GM18502 (cell line): ENCODE measurements around the gene ZP2.
A peak's percentile ranks its signal among the peaks of the same experiment; 100 is the strongest.
"Not testable (repeated sequence)": the region's sequence is repeated elsewhere in the genome, so short reads cannot be mapped to it uniquely, and the experiment has no call there.

Experiments
- ATAC-seq: cut with Tn5 transposase; IDR thresholded peaks from one replicate; pipeline ENCODE4 v1.9.1; 2021; ENCODE audit warnings: mild to moderate bottlenecking; ENCODE audit not compliant: unreplicated experiment, poor library complexity

The ZP2 gene

GRCh38 chr16:21179126-21179982 lies 32.0 kb downstream of the ZP2 start:
- ATAC-seq, result no peak

- ATAC-seq, result no peak
These were observed 36.0 kb downstream of the ZP2 start for GRCh38 chr16:21175397-21175796.

DNA sequence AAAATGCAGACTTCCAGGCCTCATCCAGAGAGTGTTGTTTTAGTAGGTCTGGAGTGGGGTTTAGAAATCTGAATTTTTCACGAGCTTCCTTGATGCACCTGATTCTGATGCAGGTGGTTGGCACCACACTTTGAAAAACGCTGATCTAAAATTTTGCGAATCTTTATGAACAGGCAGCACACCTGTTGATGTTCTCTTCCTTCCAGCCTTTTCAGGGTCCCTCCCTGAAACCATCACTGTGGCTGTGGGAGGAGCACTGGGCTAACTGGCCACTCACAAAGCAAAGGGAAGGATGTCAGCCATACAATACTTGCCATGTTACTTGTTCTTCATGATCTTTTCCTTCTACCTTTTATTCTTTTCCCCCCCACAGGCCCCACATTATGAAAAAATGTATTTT lies 38.7 kb downstream of the ZP2 start:
- no peak for ATAC-seq

- not testable (repeated sequence) for ATAC-seq
These were observed 41.3 kb downstream of the ZP2 start for GRCh38 chr16:21170116-21170515.

GRCh38 chr16:21169249-21169981 lies 42.0 kb downstream of the ZP2 start:
- no peak for ATAC-seq

DNA sequence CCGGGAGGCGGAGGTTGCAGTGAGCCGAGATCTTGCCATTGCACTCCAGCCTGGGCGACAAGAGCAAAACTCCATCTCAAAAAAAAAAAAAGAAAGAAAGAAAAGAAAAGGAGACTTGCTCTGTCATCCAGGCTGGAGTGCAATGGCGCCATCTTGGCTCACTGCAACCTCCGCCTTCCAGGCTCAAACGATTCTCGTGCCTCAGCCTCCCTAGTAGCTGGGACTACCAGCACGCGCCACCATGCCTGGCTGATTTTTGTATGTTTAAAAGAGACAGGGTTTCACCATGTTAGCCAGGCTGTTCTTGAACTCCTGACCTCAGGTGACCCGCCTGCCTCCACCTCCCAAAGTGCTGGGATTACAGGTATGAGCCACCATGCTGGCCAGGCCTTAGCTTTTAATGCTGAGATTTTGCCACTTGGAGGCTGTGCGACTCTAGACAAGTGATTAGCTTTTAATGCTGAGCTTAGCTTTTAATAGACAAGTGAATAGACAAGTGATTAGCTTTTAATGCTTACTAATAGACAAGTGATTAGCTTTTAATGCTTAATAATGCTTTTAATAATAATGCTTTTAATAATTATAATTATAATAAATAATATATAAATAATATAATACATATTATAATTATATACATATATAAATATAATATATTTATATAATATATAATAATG lies 43.3 kb downstream of the ZP2 start:
- no peak for ATAC-seq

DNA sequence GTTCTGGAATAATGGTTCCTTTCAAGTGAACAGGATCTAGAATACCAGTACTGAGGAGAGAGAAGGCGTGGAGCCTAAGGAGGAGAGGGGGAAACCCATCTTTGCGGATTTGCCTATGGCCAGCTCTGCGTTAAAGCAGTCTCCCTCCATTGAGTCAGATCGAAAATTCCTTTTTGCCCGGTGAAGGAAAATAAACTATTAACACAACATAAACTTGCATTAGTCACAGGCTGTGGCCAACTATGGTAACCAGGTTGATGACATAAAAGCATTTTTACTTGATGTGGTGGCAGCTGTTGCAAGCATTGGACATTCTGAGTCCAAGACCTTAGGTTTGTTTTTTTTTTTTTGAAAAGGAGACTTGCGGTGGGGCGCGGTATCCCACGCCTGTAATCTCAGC lies 44.0 kb downstream of the ZP2 start:
- no peak for ATAC-seq

DNA sequence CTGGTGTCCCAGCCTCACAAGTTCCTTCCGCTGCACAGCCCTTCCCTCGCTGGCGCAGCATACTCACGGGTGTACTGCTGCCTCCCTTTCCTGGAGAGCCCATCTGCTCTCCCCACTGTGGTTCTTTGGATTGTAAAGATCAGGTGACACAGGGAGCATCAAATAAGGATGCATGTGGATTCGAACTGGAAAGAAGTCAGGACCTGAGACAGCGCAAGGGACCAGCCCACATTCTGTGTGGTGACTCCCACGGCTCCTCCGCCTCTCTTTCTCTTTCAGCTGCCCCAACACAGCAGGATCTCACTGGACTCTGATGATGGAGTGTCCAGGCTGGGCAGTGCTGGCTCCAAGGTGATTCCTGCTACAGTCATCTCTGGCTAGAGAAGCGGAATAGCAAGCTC lies 44.8 kb downstream of the ZP2 start:
- ATAC-seq, result no peak

GRCh38 chr16:21164521-21165168 lies 46.7 kb downstream of the ZP2 start:
- ATAC-seq, result no peak

DNA sequence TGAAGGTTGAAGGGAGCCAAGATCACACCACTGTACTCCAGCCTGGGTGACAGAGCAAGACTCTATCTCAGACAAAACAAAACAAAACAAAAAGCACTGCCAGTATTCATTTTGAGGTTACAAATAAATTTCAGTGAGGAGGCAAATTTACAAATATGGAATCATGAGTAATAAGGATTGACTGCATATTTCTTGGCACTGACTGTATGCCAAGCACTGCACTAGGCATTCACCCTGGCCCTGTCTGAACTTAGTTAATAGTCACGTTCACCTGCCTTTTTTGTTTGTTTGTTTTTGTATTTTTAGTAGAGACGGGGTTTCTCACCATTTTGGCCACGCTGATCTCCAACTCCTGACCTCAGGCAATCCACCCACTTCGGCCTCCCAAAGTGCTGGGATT lies 47.8 kb downstream of the ZP2 start:
- ATAC-seq, result no peak

DNA sequence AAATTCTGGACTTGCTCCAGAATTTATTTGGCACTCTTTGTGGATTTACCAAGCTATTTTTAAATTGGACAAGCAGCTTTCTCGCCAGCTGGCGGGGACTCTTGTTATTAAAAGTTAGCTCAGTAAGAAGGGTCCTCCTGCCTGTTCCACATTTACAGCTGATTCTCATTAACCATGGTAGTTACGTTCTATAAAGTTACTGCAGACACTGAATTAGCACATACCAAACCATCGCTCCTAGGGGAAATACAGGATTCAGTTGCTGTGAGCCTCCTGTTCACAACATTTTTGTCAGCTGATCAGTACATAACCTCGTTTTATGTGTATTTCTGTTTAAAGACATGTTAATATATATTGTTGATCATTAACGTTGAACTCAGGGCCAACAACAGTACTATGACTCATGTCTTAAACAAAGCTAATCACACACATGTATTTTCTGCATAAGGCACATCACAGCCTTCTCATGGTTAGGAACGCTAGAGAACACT lies 48.7 kb downstream of the ZP2 start:
- ATAC-seq, result no peak

DNA sequence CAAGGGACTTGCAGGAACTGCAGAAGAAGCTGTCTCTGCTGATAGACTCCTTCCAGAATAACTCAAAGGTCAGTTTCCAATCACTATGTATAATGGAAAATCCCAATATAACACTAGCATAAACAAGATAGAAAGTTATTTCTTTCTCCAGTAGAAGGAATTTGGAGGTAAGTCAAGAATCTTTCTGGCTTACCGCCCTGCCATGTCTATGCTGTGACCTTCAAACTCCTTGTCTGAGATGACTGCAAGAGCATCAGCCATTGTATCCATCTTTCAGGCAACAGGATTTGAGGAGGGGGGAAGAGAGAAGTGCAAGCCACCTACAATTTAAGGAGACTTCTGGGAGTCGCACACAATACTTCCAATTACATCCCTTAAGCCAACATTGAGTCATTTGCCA lies 50.2 kb downstream of the ZP2 start:
- no peak for ATAC-seq

- no peak for ATAC-seq
These were observed 51.1 kb downstream of the ZP2 start for GRCh38 chr16:21160276-21160675.

DNA sequence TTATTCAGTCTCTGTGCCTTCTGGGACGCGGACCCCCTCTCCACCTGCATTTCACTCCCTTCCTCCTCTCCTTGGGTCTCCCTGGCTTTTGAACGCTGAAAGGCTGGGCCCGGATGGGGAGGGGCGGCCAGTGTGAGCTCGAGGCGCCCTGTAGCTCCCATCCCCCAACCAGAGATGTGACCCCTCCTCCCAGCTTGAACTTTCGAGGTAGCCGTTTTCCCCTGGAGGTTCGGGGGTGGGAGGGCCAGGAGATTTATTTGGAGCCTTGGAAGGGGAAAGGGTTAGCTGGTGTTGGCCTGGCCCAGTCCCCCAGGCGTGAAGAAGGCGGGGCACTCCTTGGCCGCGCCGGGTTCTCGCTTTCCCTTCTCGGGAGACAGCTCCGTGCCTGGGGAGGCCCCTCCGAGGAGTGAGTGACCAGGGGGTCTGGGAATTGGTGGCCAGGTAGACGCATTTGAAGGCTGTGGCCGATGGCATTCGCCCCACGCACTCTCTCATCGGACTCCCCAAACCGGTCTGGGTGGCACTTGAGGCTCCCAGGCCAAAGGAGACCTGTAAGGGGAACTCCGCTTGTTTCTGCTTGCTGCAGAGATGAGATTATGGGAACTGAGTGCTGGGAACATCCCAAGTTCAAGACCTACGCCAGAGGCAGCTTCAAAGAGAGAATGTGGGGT lies 52.0 kb downstream of the ZP2 start:
- ATAC-seq, result no peak

GRCh38 chr16:21158208-21159110 lies 52.9 kb downstream of the ZP2 start, which contains the start of gene LDAF1:
Gene LDAF1 (plus strand): TSS chr16:21158674. CDS start chr16:21161183, 2,509 bp downstream.
- ATAC-seq, result peak; percentile 87

DNA sequence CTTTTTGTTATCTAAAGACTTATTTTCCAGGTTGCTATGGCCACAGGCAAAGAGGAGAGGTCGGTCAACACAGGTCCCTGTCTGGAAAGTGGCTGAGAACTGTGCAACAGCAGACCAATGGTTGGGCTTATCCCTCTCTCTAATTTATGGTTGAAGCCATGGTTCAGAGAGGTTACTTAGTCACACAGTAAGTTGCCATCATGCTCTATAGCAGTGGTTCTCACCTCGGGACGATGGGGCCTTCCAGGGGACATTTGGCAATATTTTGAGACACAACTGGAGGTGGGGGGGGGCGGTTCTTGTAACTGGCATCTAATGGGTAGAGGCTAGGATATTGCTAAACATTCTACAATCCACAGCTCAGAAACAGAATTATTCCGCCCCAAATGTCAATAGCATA lies 53.7 kb downstream of the ZP2 start:
- no peak for ATAC-seq

DNA sequence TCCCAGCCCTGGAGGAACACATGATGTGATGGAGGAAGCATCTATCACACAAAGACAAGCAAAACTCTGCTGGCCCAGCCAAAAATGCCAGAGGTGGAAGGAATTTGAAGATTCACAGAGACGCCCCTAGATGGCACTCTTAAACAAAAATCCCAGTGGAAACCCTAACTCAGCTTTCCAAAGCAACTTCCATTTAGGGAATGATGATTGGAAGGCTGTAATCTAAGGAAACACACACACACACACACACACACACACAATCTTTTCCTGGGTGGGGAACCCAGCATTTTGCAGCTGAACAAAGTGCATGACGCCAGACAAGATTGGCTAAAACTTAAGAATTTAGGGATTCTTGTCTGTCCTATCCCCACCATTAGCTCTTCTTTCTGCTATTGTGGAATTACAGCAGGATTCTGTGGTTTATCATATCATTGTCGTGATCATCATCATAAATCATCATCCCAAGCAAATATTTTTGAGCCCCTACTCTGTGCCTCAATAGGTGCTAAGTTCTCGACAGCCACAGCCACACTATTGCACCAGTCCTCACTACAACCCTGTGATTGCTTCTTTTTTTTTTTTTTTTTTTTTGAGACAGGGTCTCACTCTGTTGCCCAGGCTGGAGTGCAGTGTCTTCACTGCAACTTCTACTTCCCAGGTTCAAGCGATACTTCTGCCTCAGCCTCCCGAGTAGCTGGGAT lies 54.5 kb downstream of the ZP2 start:
- ATAC-seq, result no peak

DNA sequence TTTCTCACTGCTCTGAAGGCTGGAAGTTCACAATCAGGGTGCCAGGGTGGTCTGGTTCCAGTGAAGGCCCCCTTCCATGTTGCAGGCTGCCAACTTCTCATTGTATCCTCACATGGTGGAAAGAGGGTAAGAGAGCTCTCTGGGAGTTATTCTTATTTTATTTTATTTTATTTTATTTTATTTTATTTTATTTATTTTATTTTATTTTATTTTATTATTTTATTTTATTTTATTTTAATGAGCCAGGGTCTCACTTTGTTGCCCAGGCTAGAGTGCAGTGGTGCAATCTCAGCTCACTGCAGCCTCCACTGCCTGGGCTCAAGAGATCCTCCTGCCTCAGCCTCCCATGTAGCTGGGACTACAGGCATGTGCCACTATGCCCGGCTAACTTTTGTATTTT lies 55.4 kb downstream of the ZP2 start:
- not testable (repeated sequence) for ATAC-seq
